Measurements from ENCODE around the gene RICTOR.
"Not testable (repeated sequence)": the region's sequence is repeated elsewhere in the genome, so short reads cannot be mapped to it uniquely, and the experiment has no call there.

RICTOR gene

DNA sequence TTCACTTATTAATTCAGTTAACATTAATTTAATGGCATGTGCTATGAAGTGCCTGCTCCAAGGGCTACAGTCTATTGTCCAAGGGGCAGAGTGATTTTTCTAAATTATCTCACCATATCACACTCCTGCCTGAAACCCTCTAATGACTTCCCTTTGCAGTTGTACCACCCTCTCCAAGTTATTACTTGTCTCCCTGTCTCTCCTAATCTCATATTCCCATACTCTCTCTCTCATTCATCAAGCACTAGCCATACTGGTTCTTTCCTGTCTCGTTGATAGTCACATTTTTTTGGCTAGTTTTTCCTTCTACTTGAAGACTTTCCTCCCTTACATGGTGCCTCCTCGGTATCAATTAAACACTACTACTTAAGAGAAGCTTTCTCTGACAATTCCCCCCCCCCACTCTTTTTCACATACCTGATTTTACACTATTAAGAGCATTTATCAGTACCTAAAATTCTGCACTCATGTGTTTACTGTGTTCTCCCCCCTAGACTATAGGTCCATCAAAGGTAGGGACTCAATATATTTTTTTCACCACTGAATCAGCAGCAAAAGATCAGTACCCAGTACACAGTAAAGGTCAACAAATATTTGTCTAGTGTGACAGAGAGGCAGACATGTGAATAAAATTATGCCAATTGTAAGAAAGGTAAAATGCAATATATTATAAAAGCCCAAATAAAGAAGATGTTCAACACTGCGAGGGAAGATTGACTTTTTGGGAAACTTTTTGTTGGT lies 19.0 kb downstream of the RICTOR start:
- DNase-seq (ENCODE audit: low read depth), result no peak

DNA sequence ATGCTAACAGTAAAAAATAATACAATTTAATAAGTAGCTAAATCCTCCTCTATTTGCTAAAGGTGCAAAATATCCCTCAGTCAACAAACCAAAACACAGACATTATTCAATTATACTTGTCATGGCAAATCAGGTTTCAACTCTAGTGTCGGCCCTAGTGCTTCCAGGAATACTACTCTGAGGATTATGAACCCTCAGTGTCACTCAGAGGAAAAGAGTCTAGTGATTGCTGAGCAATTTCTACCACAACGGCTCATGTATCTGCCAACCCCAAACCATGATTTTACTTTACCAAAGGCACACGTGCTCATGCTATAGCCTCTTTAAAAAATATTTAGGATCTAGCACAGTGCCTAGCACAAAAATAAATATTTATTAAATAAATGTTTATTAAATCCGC lies 21.0 kb downstream of the RICTOR start:
- no peak for DNase-seq (ENCODE audit: low read depth)

DNA sequence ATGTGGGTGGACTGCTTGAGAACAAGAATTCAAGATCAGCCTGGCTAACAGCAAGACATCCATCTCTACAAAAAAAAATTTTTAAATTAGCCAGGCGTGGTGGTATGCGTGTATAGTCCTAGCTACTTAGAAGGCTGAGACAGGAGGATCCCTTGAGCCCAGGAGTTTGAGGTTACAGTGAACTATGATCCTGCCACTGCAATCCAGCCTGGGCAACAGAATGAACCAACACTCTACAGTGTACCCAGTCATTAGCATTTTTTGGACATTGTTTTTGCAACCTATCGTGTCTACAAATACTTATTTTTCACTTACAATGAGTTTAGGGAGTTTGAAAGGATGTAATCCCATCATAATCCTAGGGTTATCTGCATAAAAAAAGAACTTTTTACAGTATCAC lies 22.1 kb downstream of the RICTOR start:
- DNase-seq (ENCODE audit: low read depth), result no peak

DNA sequence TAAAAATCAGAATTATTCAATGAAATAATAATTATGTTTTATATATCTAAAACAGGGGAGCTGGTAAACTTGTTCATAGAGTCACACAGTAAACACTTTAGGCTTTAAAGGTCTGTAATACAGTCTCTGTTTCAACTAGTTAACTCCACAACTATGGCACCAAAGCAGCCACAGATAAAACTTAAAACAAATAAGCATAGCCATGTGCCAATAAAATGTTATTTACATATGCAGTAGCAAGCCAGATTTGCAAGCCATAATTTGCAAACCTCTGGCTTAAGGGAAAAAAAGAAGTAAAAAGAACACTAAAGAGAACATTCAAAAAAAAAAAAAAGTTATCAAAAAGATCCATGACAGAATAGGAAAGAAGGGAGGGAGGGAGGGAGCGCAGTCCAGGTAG lies 24.9 kb downstream of the RICTOR start:
- no peak for DNase-seq (ENCODE audit: low read depth)

DNA sequence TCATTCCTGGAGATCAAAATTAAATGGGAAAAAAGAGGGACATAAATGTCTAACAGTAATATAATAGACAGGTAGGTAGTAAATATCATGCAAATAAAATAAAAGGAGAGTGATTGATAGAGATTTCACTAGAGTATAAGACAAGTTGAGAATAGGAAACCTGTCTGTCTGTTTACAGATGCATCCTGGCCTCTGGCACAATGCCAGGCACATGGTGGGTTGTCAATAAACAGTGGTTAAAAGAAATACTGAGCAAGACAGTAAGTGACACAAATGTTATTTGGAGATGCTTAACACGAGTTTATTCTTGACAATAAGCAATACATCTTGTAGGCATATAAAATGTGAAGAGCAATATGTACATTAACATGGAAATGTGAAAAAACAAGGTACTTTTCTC lies 33.3 kb downstream of the RICTOR start:
- no peak for DNase-seq (ENCODE audit: low read depth)

DNA sequence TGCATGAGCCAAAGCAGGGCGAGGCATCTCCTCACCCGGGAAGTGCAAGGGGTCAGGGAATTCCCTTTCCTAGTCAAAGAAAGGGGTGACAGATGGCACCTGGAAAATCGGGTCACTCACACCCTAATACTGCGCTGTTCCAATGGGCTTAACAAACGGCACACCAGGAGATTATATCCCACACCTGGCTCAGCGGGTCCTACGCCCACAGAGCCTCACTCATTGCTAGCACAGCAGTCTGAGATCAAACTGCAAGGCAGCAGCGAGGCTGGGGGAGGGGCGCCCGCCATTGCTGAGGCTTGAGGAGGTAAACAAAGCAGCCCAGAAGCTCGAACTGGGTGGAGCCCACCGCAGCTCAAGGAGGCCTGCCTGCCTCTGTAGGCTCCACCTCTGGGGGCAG lies 39.7 kb downstream of the RICTOR start:
- not testable (repeated sequence) for DNase-seq (ENCODE audit: low read depth)

DNA sequence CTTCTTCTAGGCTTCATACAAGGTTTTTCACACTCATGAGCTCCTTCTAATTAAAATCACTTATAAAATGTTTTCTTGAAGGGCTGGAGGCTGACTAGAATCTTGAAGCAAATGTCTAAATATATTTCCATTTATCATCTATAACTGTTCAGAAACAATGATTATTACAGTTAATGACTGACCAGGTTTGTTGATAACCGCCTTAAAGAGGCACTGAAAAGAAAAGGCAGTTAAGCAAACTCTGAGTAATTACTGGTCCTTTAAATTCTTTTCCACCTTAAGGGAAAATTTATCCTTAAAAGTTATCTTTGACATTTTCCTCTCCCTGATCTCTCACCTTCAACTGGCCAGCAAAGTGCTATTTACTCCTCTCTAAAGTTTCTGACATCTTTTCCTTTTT lies 43.2 kb downstream of the RICTOR start:
- DNase-seq (ENCODE audit: low read depth), result no peak

DNA sequence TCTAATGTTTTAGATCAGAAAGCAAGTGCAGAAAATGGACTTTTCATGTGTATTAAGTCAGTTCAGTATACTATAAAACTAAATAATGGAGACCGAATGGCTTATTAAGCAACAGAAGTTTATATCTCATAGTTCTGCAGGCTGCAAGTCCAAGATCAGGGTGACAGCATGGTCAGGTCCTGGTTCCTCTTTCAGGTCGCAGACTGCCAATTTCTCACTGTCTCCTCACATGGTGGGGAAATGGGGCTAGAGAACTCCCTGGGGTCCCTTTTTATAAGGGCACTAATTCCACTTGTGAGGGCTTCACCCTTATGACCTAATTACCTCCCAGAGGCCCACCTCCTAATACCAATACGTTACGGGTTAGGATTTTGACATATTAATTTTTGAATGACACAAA lies 48.7 kb downstream of the RICTOR start:
- no peak for DNase-seq (ENCODE audit: low read depth)

DNA sequence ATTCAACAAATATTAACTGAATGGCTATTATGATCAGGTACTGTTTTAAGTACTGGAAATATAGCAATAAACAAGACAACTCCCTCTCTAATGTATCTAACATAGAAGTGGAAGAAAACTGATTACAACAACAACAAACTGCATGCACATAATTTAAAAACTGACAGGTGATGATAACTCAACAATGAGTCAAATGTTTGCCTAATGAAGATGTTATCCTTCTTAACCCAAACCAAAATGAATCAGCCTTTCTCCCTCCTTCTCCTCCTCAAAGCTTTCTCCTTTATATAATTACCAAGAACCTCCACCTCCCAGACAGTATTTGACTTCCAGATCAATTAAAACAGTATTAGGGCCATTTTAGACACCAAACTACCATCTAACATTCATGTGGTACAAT lies 49.3 kb downstream of the RICTOR start:
- DNase-seq (ENCODE audit: low read depth), result no peak

DNA sequence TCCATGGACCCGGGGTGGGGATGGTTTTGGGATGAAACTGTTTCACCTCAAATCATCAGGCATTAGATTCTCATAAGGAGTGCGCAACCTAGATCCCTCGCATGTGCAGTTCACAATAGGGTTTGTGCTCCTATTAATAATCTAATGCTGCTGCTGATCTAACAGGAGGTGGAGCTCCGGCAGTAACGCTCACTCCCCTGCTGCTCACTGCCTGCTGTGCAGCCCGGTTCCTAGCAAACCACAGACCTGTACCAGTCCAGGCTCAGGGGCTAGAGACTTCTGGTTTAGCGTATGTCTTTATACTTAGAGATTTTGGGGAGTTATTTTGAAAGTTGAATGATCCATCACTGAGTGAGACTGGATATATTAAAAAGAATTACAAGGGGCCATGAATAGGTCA lies 50.2 kb downstream of the RICTOR start:
- DNase-seq (ENCODE audit: low read depth), result no peak

DNA sequence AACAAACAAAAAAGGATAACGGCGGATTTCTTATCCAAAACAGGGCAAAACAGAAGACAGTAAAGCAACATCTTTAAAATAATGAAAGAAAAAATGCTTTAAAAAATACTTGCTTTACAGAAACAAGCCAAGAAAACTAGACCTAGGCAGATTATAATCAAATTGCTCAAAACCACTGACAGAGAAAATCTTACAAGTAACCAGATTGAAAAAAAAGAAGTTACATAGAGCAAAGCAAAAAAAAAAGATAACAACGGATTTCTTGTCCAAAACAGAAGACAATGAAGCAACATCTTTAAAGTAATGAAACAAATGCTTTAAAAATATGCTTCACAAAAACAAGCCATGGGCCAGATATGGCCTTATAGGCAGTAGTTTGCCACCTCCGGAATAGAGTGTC lies 51.1 kb downstream of the RICTOR start:
- no peak for DNase-seq (ENCODE audit: low read depth)

DNA sequence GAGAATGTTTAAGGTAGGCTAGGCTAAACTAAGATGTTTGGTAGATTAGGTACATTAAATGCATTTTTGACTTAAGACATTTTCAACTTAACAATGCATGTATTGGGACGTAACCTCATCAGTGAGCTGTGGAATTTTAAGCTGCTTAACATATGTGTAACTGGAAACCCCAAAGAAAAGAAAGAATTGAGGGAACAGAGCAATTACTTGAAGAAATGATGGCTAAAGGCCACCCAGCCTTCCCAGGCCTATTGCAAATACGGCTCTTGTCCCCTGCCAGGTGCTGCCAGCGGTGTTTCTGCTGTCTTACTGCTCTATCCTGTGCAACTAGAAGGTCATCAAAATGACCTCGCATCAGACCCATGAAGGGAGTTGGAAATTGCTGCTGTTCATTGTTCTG lies 52.0 kb downstream of the RICTOR start:
- no peak for DNase-seq (ENCODE audit: low read depth)

DNA sequence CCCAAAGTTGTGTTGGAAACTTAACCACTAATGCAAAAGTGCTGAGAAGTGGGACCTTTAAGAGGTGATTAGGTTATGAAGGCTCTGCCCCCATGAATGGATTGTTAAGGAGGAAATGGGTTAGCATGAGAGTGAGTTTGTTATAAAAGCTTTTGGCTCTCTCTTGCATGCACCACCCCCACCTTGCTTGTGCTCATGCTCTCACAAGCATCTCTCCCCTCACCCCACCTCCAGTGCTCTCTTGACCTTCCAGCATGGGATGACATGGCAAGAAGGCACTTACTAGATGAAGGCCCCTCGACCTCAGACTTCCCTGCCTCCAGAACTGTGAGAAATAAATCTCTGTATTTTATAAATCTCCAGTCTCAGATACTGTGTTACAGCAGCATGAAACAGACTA lies 52.8 kb downstream of the RICTOR start:
- no peak for DNase-seq (ENCODE audit: low read depth)

DNA sequence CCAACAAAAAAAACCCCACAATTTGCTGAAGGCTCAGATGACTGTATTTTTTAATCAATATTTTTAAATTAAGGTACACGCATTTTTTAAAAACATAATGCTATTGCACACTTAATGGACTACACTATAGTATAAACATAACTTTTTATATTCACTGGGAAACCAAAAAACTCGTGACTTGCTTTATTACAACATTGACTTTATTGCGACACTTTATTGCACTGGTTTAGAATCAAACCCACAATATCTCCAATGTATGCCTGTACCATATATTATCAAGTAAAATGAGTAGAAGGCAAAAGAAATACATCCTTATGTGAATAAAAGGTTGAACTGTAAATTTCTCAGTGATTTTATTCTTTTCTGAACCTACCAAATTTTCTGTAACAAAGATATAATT lies 53.7 kb downstream of the RICTOR start:
- no peak for DNase-seq (ENCODE audit: low read depth)

DNA sequence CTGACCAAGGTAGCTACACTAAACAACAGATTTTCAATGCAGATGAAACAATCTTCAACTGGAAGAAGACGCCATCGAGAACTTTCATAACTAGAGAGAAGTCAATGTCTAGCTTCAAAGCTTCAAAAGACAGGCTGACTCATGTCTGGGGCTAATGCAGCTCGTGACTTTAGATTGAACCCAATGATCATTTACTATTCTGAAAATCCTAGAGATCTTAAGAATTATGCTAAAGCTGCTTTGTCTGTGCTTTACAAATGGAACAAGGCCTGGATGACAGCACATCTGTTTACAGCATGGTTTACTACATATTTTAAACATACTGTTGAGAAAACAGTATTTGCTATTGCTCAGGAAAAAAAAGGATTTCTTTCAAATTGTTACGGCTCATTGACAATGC lies 54.9 kb downstream of the RICTOR start:
- no peak for DNase-seq (ENCODE audit: low read depth)

DNA sequence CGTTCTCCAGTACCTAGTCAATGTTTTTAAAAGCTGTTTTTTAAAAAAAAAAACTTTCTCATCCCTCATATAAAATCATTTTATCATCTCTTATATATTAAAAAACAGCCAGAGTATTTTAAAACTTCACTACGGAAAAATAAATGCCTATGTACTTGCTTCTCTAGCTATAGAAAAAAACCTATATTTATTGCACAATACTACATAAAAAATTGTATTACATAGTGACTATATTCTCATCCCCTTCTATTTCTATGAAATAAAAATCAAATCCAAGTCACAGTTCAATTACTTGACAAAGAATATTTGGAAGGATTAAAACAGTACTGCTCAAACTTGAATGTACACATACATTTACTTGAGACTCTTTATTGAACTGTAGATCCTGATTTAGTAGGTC lies 56.7 kb downstream of the RICTOR start:
- no peak for DNase-seq (ENCODE audit: low read depth)

DNA sequence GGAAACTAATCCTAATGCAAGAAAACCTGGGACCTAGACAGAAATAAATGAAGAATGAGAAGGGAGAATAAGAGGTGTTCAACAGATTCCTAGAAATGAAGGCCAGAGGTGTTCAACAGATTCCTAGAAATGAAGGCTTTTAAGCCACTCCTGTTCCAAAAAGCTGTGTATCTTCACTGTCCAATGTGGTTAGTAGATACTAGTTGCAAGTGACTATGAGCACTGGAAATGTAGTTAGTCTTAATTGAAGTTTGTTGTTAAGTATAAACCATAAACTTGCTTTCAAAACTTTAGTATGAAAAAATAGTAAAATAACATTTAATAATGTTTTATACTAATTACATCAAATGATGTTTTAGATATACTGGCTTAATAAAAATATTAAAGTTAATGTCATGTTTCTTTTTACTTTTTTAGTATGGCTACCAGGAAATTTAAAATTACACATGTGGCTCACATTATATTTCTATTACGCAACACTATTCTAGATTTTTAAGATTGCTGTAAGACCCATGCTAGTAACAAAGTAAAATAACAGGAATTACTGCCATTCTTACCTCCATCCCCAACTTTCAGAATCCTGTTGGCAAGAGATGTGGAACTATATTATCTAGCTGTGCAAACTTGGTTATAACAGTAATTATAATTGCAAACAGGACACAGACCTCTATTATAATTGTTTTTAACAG lies 57.5 kb downstream of the RICTOR start:
- no peak for DNase-seq (ENCODE audit: low read depth)

DNA sequence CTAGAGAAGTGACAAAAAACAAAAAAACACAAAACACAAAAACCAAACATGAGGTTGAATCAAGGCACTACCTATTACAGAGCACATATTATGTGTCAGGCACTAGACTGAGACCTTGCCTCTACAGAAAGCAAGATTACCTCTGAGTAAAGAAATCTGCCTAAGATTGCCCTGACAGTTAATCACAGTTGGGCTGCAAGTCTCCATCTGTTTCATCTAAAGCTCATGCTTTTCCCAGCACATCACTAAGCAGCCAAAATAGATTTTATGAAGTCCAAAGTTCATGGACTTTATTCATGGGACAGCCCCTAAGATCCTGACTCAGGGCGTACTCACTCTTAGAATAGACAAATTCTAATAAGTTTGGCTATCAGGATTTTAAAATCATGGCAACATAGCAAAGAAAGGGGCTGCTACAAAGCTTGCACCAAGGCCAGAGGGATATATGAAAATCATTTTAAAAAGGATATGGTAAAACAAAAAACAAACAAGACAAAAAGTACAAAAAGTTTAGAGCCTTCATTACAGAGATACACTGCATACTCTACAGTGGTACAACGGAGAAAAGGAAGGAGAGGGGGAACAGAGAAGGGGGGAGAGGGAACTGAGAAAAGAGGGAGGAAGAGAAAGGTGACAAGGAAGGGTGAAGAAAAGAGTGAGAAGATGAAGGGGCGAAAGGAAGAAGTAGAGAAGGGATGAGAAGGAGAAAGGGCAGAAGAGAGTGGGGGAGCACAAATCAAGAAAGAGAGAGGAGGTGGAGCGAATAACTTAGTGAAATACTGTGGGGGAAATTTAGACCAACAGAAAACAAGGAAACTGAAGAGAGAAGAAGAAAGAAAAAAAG lies 58.2 kb downstream of the RICTOR start:
- DNase-seq (ENCODE audit: low read depth), result no peak

DNA sequence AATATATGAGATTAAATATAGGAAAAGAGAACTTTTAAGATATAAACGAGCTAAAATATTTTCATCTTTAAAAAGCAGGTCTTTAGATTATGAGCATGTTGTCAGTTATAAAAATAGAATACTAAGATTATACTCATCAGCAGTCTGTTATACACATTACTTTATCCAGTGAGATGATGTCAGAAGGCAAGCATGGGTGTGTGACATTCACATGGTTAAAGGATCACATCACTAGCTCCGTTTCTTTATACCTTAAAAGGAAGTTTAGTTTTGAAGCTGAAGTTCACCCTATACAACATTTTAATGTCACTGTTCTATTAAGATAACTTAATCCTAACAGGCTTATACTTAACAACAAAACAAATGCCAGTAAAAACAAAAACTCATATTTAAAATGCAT lies 59.6 kb downstream of the RICTOR start:
- no peak for DNase-seq (ENCODE audit: low read depth)

DNA sequence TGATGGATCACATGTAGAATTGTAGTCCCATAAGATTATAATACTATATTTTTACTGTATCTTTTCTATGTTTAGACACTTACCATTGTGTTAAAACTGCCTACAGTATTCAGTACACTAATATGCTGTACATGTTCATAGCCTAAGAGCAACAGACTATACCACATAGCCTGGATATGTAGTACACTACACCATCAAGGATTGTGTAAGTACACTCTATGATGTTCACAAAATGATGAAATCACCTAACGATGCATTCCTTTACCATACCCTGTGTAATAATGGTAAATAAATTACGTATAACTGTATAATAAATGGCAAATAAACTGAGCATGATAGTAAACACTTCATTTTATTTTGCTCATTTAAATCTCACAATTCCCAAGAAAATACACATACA lies 60.3 kb downstream of the RICTOR start:
- DNase-seq (ENCODE audit: low read depth), result no peak

DNA sequence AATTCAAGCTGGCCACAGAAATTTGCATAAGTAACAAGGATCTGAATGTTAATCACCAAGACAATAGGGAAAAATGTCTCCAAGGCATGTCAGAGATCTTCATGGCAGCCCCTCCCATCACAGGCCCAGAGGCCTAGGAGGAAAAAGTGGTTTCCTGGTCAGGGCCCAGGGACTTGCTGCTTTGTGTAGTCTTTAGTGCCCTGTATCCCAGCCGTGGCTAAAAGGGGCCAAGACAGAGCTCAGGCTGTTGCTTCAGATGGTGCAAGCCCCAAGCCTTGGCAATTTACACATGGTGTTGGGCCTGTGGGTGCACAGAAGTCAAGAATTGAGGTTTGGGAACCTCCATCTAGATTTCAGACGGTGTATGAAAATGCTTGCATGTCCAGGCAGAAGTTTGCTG lies 63.2 kb downstream of the RICTOR start:
- DNase-seq (ENCODE audit: low read depth), result not testable (repeated sequence)

DNA sequence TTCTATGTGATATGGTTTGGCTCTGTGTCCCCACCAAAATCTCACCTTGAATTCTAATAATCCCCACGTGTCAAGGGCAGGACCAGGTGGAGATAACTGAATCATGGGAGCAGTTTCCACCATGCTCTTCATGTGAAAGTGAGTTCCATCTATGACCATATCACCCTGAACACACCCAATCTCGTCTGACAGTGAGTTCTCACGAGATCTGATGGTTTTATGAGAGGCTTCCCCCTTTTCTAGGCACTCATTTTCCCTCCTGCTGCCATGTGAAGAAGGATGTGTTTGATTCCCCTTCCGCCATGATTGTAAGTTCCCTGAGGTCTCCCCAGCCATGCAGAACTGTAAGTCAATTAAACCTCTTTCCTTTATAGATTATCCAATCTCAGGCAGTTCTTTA lies 64.2 kb downstream of the RICTOR start:
- DNase-seq (ENCODE audit: low read depth), result no peak

DNA sequence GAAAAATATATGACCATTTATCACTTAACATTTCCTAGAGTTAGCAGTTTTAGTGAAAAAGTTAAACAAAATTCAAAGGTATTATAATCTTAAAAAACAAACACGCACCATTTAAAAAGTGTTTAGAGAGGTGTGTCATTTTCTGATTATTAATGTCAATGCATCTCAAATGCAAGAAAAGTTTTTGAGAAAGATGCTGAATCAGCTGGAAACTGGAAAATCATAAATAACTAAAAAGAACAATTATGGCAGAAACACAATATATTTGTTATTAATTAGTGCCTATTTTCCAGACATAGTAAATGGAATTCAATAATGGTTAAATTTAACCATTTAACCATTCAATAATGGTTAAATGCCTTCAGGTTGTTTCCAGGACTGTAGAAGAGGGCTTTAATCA lies 64.9 kb downstream of the RICTOR start:
- DNase-seq (ENCODE audit: low read depth), result no peak
